RPMI8226 (cell line): ENCODE results near the gene DIP2C.
"Not testable (repeated sequence)": the region's sequence is repeated elsewhere in the genome, so short reads cannot be mapped to it uniquely, and the experiment has no call there.

ENCODE experiments used
- DNase-seq: peaks from one replicate; pipeline ENCODE4 v3.0.0-alpha.2; 2015

Gene DIP2C

DNA sequence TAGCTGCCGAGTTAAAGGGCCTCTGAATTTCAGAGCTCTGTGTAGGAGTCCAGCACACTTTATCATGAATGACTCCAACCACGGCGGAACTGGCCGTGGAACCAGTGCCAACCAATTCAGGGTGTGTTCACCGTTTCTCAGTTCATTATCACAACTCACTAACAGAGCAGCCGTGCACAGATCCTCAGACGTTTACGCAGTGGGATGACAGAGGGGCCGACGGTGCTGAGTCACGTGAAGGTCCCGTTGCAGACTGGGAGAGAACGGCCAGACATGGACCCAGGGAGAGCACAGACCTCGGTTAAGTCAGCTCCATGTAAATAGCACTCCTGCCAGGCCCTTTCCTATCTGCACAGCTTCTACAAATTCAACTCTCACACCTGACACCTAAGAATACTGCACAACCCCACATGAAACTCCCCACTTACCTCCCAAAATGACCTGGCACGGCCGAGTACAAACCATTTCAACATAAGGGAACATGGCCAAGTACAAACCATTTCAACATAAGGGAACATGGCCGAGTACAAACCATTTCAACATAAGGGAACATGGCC is 95.5 kb downstream of the DIP2C start:
- no peak for DNase-seq

DNA sequence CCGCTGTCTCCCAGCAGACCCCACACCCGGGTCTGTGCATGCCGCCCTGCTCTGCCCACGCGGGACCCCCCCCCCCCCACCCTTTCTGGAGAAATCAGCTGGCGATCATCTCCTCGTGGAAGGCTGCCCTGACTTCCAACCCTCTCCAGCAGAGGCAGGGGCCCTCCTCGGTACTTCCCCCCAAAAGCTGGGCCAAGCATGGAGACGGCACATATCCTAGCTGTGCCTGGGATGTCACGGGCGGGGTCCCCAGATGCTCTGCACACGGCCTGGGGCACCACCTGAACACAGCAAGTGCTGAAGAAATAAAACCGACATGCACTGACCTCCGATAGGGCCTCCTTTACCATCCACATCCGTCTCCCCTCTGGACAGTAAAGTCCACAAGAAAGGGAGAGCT is 96.0 kb downstream of the DIP2C start:
- DNase-seq, result no peak

- DNase-seq, result no peak
These were observed 96.5 kb downstream of the DIP2C start for GRCh38 chr10:593016-593415.

- DNase-seq, result no peak
These were observed 97.8 kb downstream of the DIP2C start for GRCh38 chr10:591646-592045.

DNA sequence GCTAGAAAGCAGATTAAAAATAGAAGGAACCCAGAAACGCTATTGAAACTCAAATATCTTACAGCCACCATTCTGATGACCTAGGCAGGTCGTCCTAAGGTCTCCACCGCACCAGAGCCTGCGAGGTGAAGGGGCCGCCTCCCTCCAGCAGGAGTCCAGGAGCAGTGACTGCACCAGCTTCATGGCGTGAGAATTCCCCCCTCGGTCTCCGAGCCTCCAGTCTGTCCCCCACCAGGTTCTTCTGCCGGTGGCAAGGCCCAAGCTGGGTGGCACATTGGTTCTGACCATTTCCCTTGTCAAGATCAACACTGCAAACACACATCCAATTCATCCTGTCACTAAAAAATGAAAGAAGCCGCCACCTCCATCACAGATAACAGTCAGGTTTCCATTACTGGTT is 98.7 kb downstream of the DIP2C start:
- DNase-seq, result peak; percentile 45

DNA sequence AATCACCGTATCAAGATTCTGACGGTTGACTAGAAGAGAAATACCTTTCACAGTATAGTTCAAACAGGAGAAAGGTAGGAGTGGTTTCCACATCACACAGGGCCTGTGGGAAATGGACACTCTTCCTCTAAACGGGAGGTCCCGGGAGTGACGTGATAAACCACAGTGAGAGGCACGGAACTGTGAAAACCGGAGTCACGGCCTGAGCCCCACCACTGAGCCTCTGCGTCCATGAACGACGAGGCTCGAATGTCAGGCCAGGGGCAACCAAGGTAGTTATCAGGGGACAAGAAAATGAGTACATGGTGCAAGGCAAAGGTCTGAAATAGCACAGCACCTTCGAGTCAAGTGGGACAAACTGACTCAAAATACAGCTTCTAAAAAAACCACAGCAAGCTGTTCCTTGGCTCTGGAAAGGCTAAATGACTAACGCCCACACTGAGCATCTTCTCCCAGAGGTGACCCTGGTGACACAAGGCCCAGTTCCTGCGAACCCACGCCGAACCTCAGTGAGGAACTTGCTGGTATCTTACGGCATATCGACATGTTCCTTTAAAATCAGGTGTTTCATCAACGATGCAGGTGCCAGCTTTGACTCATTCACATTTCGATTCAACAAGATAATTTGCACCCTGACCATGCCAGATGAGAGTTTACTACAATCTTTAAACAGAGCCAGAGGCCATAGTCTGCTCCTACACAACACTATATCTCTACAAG is 99.3 kb downstream of the DIP2C start:
- DNase-seq, result no peak

GRCh38 chr10:588246-589165 is 101.0 kb downstream of the DIP2C start:
- DNase-seq, result peak; percentile 95

DNA sequence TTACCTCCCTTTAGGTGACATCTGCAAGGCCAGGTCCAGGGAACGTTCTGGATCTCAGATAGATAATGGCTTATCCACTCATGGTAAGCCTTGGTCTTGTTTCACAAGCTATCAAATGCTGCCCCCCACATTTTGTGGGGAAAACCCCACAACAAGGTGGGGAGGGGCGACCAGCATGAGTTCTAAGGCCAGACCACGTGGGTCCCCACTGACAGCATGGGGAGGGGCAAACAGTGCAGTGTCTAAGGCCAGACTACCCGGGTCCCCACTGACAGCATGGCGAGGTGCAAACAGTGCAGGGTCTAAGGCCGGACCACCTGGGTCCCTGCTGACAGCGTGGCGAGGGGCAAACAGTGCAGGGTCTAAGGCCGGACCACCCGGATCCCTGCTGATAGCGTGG is 102.8 kb downstream of the DIP2C start:
- DNase-seq, result no peak

GRCh38 chr10:586151-586550 is 103.3 kb downstream of the DIP2C start:
- no peak for DNase-seq

GRCh38 chr10:585502-585901 is 104.0 kb downstream of the DIP2C start:
- no peak for DNase-seq

- not testable (repeated sequence) for DNase-seq
These were observed 104.8 kb downstream of the DIP2C start for GRCh38 chr10:584497-585290.

DNA sequence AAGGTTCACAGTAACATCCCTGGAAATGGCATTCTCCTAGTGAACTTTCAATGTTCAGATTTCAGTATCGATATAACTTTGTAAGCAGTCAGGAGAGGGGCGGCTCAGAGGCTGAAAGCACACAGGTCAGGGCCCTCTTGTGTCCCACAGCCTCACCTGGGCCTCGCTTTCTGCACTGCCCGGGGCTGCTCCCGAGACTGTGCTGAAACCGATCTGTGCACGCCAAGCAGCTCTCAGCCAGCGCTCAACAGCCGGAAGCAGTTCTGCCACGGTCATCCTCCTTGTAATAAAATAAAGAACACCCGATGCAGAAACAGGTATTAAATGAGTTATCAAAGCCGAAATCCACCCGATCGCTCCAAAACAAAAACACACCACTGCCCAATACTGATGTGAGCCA is 106.0 kb downstream of the DIP2C start:
- DNase-seq, result no peak

- DNase-seq, result no peak
These were observed 107.6 kb downstream of the DIP2C start for GRCh38 chr10:581776-582330.

- DNase-seq, result no peak
These were observed 108.7 kb downstream of the DIP2C start for GRCh38 chr10:580778-581177.

DNA sequence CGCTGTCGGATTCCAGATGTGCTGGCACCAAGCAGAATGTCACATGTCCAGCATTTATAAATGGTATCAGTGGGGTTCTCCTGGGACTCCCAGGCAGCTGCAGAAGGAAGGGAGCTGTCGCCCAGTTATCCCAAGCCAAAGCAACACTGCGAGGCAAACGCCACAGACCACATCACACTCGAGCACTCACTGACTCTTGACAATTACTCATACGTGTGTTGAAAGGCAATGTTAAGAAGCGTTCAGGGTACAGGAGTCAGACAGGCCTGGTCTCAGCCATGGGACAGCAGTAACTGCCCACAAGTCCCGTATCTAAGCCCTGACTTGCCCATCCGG is 113.4 kb downstream of the DIP2C start:
- DNase-seq, result no peak

DNA sequence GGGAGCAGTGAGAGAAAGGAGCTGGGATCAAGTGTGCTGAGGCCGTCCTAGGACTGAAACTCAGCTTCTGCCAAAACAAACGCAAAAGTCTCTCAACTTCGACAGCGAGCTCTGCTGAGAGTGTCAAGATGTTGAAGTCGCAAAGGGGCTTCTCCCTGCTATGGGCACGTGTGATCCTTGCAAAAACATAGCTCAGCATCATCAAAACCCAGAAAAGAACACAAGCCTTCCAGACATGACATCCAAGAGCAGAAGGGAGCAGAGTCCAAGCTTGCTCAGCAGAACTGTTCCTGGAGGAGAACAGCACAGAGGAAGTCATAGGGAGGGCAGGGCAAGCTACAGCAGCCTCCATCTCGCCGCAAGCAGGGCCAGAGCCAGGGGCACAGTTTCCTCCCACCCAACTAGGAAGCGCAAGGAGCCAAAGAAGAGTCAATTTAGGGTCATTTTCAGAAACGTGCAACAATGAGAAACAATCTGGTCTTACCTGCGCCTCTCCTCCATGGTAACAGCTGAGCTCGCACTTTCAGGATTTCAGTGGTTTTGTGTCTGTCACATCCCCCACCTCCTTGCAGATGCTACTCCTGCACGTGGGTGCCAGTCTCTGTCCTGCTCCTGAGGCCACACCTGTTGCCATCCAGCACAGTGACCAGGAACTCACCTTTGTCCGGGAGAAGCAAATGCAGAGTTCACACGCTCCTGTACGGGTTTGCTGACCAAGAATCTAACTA is 113.9 kb downstream of the DIP2C start:
- peak; percentile 98 for DNase-seq

DNA sequence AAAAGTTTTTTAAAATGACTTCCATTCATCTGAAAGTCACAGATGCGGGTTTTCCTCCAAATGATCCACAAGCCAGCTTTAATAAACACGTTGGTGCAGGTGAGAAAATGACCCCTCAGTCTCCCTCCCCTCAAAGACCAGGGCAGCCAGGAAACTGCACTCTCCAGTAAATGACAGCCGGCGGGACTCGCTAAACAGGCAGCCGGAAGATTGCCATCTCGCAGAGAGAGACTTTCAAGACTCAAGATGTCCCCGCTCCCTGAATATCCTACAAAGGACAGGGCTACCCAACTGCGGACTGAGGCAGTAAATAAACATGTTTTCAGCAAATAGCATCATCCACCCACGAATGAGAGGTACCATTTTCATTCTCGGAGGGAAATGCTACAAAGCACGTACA is 116.8 kb downstream of the DIP2C start:
- no peak for DNase-seq

- DNase-seq, result no peak
These were observed 117.6 kb downstream of the DIP2C start for GRCh38 chr10:571688-572451.

GRCh38 chr10:571166-571565 is 118.3 kb downstream of the DIP2C start:
- no peak for DNase-seq

- DNase-seq, result no peak
These were observed 118.8 kb downstream of the DIP2C start for GRCh38 chr10:570628-571163.
